ENCODE data around the gene PRAMEF5.
"Not testable (repeated sequence)": the region's sequence is repeated elsewhere in the genome, so short reads cannot be mapped to it uniquely, and the experiment has no call there.

The PRAMEF5 gene

GRCh38 chr1:13277016-13277415 is 23.0 kb downstream of the PRAMEF5 start:
- peak; percentile 0 for DNase-seq (ENCODE audit: low spot score)

GRCh38 chr1:13279617-13280016 is 25.6 kb downstream of the PRAMEF5 start:
- DNase-seq (ENCODE audit: low spot score): peak; percentile 11

- DNase-seq (ENCODE audit: low spot score): not testable (repeated sequence)
Measured at GRCh38 chr1:13285037-13285436, 31.0 kb downstream of the PRAMEF5 start, which contains the start of gene PRAMEF8. TSS of gene PRAMEF8 (minus strand) at chr1:13285137. CDS start at chr1:13284091, 1,046 bp downstream.

GRCh38 chr1:13289030-13289429 is 35.0 kb downstream of the PRAMEF5 start:
- not testable (repeated sequence) for DNase-seq (ENCODE audit: low spot score)

GRCh38 chr1:13297216-13297931 is 43.4 kb downstream of the PRAMEF5 start:
- not testable (repeated sequence) for DNase-seq (ENCODE audit: low spot score)

GRCh38 chr1:13298699-13299098 is 44.7 kb downstream of the PRAMEF5 start:
- not testable (repeated sequence) for DNase-seq (ENCODE audit: low spot score)

- not testable (repeated sequence) for DNase-seq (ENCODE audit: low spot score)
Measured at GRCh38 chr1:13302197-13302596, 48.2 kb downstream of the PRAMEF5 start.

GRCh38 chr1:13303239-13303638 is 49.2 kb downstream of the PRAMEF5 start, which contains the start of gene PRAMEF33:
TSS of gene PRAMEF33 (plus strand) at chr1:13303539. CDS start at chr1:13305955, 2,416 bp downstream.
- not testable (repeated sequence) for DNase-seq (ENCODE audit: low spot score)

Measured in RKO (cell line).